Glutamatergic neuron (in vitro differentiated cells): Measurements from ENCODE around the gene SPTLC3. TPM values are rescaled to one million over a fixed set of nuclear protein-coding genes. Genes with fewer than 3 reads are reported as not detected.

Experiments used
- DNase-seq: peaks from one replicate; pipeline ENCODE4 v3.0.0; 2022
- H3K27ac Mint-ChIP-seq: one replicate; pipeline ENCODE4 v1.8.0; 2020; ENCODE audit warnings: mild to moderate bottlenecking, mixed read lengths, inconsistent platforms; ENCODE audit not compliant: unreplicated experiment
- H3K27me3 Mint-ChIP-seq: one replicate; pipeline ENCODE4 v1.8.0; 2020; ENCODE audit warnings: mild to moderate bottlenecking, moderate library complexity, mixed read lengths, inconsistent platforms; ENCODE audit not compliant: unreplicated experiment
- H3K36me3 Mint-ChIP-seq: one replicate; pipeline ENCODE4 v1.8.0; 2020; ENCODE audit warnings: mild to moderate bottlenecking, mixed read lengths, inconsistent platforms; ENCODE audit not compliant: unreplicated experiment
- H3K4me1 Mint-ChIP-seq: one replicate; pipeline ENCODE4 v1.8.0; 2020; ENCODE audit warnings: mild to moderate bottlenecking, low read depth, mixed read lengths, inconsistent platforms; ENCODE audit not compliant: unreplicated experiment
- H3K4me3 Mint-ChIP-seq: one replicate; pipeline ENCODE4 v1.8.0; 2020; ENCODE audit warnings: mild to moderate bottlenecking, mixed read lengths, inconsistent platforms; ENCODE audit not compliant: unreplicated experiment
- H3K9me3 Mint-ChIP-seq: one replicate; pipeline ENCODE4 v1.8.0; 2020; ENCODE audit warnings: mild to moderate bottlenecking, moderate library complexity, mixed read lengths, inconsistent platforms; ENCODE audit not compliant: unreplicated experiment
- total RNA-seq: library from RNA; stranded (reverse); fragmentation: NEBNext Ultra II Directional; extraction: Animal tissue kit (Norgen Biotek cat#: 25700); gene quantifications from one replicate; pipeline ENCODE4 v1.2.1, GENCODE V29; 2021; ENCODE audit not compliant: unreplicated experiment
- TF ChIP-seq, protein P1 (sequence below): fragments of 200-600 bp; sonication (generic); IDR thresholded peaks from one replicate; pipeline ENCODE4 v1.5.0; 2021; ENCODE audit not compliant: partially characterized antibody, unreplicated experiment

The SPTLC3 gene
- total RNA-seq, 1 donor from 2014 or later = not detected

DNA sequence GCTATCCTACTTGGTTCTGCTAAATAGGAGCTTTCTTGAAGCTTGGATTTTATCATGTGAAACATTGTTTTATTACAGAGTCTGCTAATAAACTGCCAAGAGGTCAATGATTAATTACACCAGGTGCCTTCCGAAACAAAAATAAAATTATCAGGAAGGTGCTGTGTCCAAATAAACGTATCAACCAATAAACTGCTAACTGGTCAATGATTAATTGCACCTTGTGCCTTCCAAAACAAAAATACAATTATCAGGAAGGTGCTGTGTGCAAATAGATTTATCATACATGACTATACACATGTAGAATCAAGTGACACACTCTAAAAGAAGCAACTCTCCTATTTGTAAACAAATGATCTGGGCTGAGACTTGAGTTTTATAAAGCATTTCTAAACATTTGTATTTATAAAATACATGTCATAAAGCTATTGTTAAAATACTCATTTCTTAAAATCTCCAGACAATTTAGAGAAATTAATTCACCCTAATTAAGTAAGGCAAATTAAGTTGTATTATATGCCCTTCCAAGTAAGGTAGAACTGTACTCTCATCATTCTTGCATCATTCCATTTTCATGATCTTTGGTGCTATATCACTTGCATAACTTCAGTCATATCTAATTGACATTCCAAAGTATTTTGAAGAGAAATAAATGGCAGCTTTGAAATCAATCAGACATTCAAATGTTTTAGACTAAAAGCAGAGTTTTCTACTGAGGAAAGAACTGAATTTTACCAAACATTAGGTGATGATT, 26.8 kb downstream of the SPTLC3 start:
- H3K9me3 Mint-ChIP-seq = no peaks in the 10 kb centered on the region
- no peak for DNase-seq
- no peaks in the 10 kb centered on the region for H3K4me1 Mint-ChIP-seq
- H3K4me3 Mint-ChIP-seq = no peak overlapping the region
- TF ChIP-seq, protein P1, sequence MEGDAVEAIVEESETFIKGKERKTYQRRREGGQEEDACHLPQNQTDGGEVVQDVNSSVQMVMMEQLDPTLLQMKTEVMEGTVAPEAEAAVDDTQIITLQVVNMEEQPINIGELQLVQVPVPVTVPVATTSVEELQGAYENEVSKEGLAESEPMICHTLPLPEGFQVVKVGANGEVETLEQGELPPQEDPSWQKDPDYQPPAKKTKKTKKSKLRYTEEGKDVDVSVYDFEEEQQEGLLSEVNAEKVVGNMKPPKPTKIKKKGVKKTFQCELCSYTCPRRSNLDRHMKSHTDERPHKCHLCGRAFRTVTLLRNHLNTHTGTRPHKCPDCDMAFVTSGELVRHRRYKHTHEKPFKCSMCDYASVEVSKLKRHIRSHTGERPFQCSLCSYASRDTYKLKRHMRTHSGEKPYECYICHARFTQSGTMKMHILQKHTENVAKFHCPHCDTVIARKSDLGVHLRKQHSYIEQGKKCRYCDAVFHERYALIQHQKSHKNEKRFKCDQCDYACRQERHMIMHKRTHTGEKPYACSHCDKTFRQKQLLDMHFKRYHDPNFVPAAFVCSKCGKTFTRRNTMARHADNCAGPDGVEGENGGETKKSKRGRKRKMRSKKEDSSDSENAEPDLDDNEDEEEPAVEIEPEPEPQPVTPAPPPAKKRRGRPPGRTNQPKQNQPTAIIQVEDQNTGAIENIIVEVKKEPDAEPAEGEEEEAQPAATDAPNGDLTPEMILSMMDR = no peak
- no peak overlapping the region for H3K27ac Mint-ChIP-seq
- H3K27me3 Mint-ChIP-seq = peaks cover 2% of the 10 kb centered on the region
- peaks cover 3% of the 10 kb centered on the region for H3K36me3 Mint-ChIP-seq

DNA sequence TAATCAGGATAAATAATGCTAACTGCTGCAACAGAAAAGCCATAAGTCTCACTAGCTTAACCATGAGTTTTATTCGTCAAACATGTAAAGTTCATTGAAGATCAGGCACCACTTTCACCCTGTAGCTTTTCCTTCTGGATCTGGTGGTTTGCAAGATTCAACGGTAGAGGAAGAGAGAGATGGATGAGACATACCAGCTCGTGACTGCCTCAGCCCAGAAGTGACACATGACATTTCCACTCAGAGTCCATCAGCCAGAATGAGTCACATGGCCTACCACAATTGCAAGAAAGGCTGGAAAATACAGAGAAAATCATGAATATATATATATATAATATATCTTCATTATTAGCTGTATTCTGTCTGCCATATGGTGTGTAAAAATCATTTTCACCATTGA, 29.0 kb downstream of the SPTLC3 start:
- no peaks in the 10 kb centered on the region for H3K9me3 Mint-ChIP-seq
- TF ChIP-seq, protein P1 = no peak
- DNase-seq = no peak
- no peak overlapping the region for H3K4me3 Mint-ChIP-seq
- peaks cover 2% of the 10 kb centered on the region for H3K27me3 Mint-ChIP-seq
- H3K4me1 Mint-ChIP-seq = no peaks in the 10 kb centered on the region
- H3K36me3 Mint-ChIP-seq = no peaks in the 10 kb centered on the region
- H3K27ac Mint-ChIP-seq = no peak overlapping the region

DNA sequence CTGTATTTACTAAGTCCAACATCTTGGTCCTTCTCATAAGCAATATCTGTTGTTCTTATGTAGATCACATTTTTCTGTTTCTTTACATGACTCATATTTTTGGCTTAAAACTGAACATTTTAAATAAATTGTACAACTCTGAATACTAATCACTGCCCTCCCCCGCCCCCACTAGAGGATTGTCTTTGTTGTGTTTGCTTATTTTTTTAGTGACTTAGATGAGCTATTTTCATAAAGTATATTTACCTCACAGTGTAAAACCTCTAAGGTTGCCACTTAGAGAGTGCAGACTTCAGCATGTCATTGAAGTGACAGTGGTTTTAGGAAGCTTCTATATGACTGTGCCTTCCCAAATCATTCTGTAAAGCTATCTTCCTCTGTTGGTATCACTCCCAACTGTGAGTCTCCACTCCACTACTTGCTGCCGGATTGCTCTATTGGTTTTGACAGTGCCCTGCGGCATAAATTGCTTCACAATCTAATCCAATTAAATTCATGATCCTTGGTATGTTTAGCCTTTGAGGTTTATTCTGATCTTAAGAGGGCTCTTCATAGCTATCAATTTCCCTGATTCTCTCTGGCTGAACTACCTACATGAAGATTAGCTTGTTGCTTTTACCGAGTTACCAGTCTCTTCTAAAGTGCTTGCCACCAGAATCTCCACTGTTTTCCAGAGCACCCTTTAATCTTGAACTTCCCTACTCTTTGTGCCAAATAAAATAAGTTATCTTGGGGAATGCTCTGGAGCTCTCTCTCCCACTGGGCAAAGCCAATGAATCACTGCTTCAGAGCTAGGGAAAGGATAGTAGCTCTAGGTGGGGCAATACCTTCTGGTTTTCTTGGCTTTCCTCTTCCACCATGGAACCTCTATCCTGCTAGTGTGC, 33.0 kb downstream of the SPTLC3 start:
- DNase-seq = no peak
- H3K4me3 Mint-ChIP-seq = no peak overlapping the region
- TF ChIP-seq, protein P1 = no peak
- H3K4me1 Mint-ChIP-seq = no peaks in the 10 kb centered on the region
- no peaks in the 10 kb centered on the region for H3K36me3 Mint-ChIP-seq
- peaks cover 3% of the 10 kb centered on the region for H3K27me3 Mint-ChIP-seq
- H3K9me3 Mint-ChIP-seq = peaks cover 3% of the 10 kb centered on the region
- H3K27ac Mint-ChIP-seq = no peak overlapping the region

DNA sequence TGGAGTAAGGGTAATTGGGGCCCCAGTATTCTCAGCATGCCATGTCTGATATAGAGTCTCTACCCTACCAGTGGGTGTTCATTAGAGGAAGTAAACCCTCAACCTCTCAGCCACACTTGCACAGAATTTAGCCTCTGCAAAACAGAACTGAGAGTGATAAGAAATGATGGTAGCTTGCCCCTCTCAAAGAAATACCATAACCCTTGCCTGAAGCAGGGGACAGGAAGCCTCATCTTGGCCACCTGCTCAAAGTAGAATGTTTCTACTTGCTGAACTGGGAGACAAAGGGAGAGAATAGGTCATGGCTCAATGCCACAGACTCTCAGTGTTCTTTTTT, 33.7 kb downstream of the SPTLC3 start:
- TF ChIP-seq, protein P1 = no peak
- Mint-ChIP-seq H3K9me3 (peaks cover 3% of the 10 kb centered on the region), H3K4me1 (no peaks in the 10 kb centered on the region), H3K36me3 (no peaks in the 10 kb centered on the region), H3K4me3 (no peak overlapping the region), H3K27ac (no peak overlapping the region), H3K27me3 (peaks cover 3% of the 10 kb centered on the region)
- no peak for DNase-seq

DNA sequence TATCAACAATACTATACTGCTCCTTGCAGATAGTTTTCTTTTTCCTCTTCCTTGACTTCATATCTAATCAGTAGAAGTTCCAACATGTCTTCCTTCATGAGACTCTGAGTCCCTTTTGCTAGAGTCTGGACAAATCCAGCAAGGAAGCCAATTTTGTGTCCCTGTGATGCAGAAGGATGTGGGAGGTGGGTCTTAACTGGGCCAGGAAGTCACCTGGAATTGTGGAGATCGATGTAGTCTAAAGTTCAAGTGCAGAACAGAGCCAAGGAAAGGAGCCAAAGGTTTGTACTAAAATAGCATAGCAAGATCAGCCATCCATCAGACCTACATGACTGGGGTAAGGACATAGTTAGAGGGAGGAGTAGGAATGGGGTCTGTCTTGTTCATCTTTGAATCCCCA, 37.6 kb downstream of the SPTLC3 start:
- no peaks in the 10 kb centered on the region for H3K36me3 Mint-ChIP-seq
- H3K4me1 Mint-ChIP-seq = no peaks in the 10 kb centered on the region
- no peak overlapping the region for H3K4me3 Mint-ChIP-seq
- TF ChIP-seq, protein P1 = no peak
- no peak overlapping the region for H3K27ac Mint-ChIP-seq
- H3K9me3 Mint-ChIP-seq = peaks cover 3% of the 10 kb centered on the region
- H3K27me3 Mint-ChIP-seq = peaks cover 3% of the 10 kb centered on the region
- DNase-seq = no peak
